Astrocyte (in vitro differentiated cells and primary cell): ENCODE results near the gene KLF15.
"Not testable (repeated sequence)": the region's sequence is repeated elsewhere in the genome, so short reads cannot be mapped to it uniquely, and the experiment has no call there.

ENCODE experiments used
- EZH2 ChIP-seq: IDR thresholded peaks from 2 replicates; pipeline ENCODE4 v1.6.1; 2012; ENCODE audit warnings: mild to moderate bottlenecking, low read length, inconsistent platforms; ENCODE audit not compliant: insufficient read depth
- TF ChIP-seq, protein P1 (sequence below): IDR thresholded peaks from 2 replicates; pipeline ENCODE4 v1.5.1; 2011; ENCODE audit warnings: low read depth, mild to moderate bottlenecking, inconsistent platforms, low read length, moderate library complexity; ENCODE audit not compliant: insufficient read depth

GRCh38 chr3:126331812-126332336 is 25.3 kb downstream of the KLF15 start:
- TF ChIP-seq, protein P1, sequence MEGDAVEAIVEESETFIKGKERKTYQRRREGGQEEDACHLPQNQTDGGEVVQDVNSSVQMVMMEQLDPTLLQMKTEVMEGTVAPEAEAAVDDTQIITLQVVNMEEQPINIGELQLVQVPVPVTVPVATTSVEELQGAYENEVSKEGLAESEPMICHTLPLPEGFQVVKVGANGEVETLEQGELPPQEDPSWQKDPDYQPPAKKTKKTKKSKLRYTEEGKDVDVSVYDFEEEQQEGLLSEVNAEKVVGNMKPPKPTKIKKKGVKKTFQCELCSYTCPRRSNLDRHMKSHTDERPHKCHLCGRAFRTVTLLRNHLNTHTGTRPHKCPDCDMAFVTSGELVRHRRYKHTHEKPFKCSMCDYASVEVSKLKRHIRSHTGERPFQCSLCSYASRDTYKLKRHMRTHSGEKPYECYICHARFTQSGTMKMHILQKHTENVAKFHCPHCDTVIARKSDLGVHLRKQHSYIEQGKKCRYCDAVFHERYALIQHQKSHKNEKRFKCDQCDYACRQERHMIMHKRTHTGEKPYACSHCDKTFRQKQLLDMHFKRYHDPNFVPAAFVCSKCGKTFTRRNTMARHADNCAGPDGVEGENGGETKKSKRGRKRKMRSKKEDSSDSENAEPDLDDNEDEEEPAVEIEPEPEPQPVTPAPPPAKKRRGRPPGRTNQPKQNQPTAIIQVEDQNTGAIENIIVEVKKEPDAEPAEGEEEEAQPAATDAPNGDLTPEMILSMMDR = not testable (repeated sequence)
- TF ChIP-seq EZH2 = not testable (repeated sequence)
